DND-41 (cell line): Measurements from ENCODE around the gene CREM.

ENCODE experiments used
- ATAC-seq: fragments of 200-7000 bp; cut with Tn5 transposase; 3 replicates; pipeline ENCODE4 v1.9.1; 2021; ENCODE audit warnings: low read depth; ENCODE audit not compliant: insufficient read depth
- DNase-seq: peaks from one replicate; pipeline ENCODE4 v3.0.0-alpha.2; 2020
- H2AFZ ChIP-seq: 2 replicates; pipeline ENCODE4 v1.6.0; 2012; ENCODE audit warnings: low read depth, low read length
- H3K27ac ChIP-seq: 2 replicates; pipeline ENCODE4 v1.5.1; 2012; ENCODE audit warnings: low read length, inconsistent platforms
- H3K27me3 ChIP-seq: fragments of 200-600 bp; sonication (generic); 2 replicates; pipeline ENCODE4 v1.6.0; 2012; ENCODE audit warnings: low read length, mild to moderate bottlenecking, inconsistent platforms; ENCODE audit not compliant: insufficient read depth, poor library complexity
- H3K36me3 ChIP-seq: 2 replicates; pipeline ENCODE4 v1.5.1; 2012; ENCODE audit warnings: low read length, inconsistent platforms; ENCODE audit not compliant: insufficient read depth
- H3K4me1 ChIP-seq: 2 replicates; pipeline ENCODE4 v1.5.1; 2012; ENCODE audit warnings: mild to moderate bottlenecking, low read length; ENCODE audit not compliant: insufficient read depth
- H3K4me2 ChIP-seq: 2 replicates; pipeline ENCODE4 v1.6.0; 2012; ENCODE audit warnings: mild to moderate bottlenecking, moderate library complexity, low read length, inconsistent platforms; ENCODE audit not compliant: insufficient read depth
- H3K4me3 ChIP-seq, 2 experiments: fragments of 200-600 bp in 1 of 2; shearing (Covaris generic) in 1 of 2; 2 replicates each; pipeline ENCODE4 v1.5.1; 2012 to 2016; ENCODE audit warnings: inconsistent platforms in 2 of 2, low read length in 2 of 2, mild to moderate bottlenecking in 2 of 2, low read depth in 1 of 2, moderate library complexity in 1 of 2
- H3K79me2 ChIP-seq: 2 replicates; pipeline ENCODE4 v1.6.0; 2012; ENCODE audit warnings: low read length, inconsistent platforms; ENCODE audit not compliant: insufficient read depth
- H3K9ac ChIP-seq: 2 replicates; pipeline ENCODE4 v1.6.0; 2012; ENCODE audit warnings: low read depth, mild to moderate bottlenecking, inconsistent platforms, low read length, moderate library complexity
- H3K9me3 ChIP-seq: 2 replicates; pipeline ENCODE4 v1.5.1; 2012; ENCODE audit warnings: low read length, moderate library complexity, mild to moderate bottlenecking, inconsistent platforms; ENCODE audit not compliant: insufficient read depth, severe bottlenecking
- H4K20me1 ChIP-seq: 2 replicates; pipeline ENCODE4 v1.6.0; 2012; ENCODE audit warnings: low read length; ENCODE audit not compliant: insufficient read depth
- EZH2 ChIP-seq: IDR thresholded peaks from 3 replicates; pipeline ENCODE4 v1.6.1; 2012; ENCODE audit warnings: borderline replicate concordance, low read depth, mild to moderate bottlenecking, moderate library complexity, low read length, inconsistent platforms; ENCODE audit not compliant: severe bottlenecking
- TF ChIP-seq, protein P1 (sequence below): IDR thresholded peaks from 2 replicates; pipeline ENCODE4 v1.5.1; 2012; ENCODE audit warnings: borderline replicate concordance, low read length, moderate library complexity, mild to moderate bottlenecking; ENCODE audit not compliant: poor library complexity, severe bottlenecking; ENCODE audit errors: extremely low read depth

Gene CREM

GRCh38 chr10:35217455-35217854, 90.8 kb downstream of the CREM start:
- Histone ChIP-seq H3K9ac (no peak overlapping the region), H3K4me1 (peaks cover 8% of the 10 kb centered on the region), H3K36me3 (no peaks in the 10 kb centered on the region), H3K79me2 (no peaks in the 10 kb centered on the region), H2AFZ (no peak overlapping the region), H3K4me3 (no peak overlapping the region), H3K4me2 (no peak overlapping the region), H3K9me3 (no peaks in the 10 kb centered on the region), H3K27me3 (no peaks in the 10 kb centered on the region), H4K20me1 (no peaks in the 10 kb centered on the region), H3K27ac (no peak overlapping the region)
- TF ChIP-seq, protein P1, sequence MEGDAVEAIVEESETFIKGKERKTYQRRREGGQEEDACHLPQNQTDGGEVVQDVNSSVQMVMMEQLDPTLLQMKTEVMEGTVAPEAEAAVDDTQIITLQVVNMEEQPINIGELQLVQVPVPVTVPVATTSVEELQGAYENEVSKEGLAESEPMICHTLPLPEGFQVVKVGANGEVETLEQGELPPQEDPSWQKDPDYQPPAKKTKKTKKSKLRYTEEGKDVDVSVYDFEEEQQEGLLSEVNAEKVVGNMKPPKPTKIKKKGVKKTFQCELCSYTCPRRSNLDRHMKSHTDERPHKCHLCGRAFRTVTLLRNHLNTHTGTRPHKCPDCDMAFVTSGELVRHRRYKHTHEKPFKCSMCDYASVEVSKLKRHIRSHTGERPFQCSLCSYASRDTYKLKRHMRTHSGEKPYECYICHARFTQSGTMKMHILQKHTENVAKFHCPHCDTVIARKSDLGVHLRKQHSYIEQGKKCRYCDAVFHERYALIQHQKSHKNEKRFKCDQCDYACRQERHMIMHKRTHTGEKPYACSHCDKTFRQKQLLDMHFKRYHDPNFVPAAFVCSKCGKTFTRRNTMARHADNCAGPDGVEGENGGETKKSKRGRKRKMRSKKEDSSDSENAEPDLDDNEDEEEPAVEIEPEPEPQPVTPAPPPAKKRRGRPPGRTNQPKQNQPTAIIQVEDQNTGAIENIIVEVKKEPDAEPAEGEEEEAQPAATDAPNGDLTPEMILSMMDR = no peak
- TF ChIP-seq EZH2 = no peak
- ATAC-seq (no peak), DNase-seq (no peak)

DNA sequence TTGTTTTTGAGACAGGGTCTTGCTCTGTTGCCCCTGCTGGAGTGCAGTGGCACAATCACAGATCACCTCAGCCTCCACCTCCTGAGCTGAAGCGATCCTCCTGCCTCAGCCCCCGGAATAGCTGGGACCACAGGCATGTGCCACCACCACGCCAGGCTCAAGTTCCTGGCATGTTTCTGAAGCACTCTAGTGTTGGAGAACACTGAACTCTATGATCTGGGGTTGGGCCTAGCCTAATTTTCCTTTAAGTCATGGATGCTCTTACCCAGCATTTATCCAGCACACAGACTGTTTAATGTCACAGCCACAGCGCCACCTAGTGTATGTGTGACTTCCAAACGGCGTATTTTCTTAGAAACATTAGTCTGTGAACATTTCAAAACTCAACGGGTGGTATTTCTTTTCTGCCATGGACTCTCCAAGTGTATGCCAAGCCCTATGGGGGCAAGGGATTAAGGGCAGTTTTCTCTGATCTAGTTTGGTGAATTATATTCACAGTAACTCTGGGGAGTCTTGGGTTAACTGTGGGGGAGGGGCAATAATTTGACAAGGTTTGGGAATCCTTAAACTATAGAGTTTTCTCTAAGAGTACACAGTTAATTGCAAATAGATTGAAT, 91.8 kb downstream of the CREM start:
- TF ChIP-seq EZH2 = no peak
- TF ChIP-seq, protein P1 = peak; percentile 92
- H3K9me3 ChIP-seq = no peaks in the 10 kb centered on the region
- H3K27ac ChIP-seq = no peak overlapping the region
- H3K79me2 ChIP-seq = no peaks in the 10 kb centered on the region
- H3K4me3 ChIP-seq = 0 out of 4 replicates have a peak overlapping the region, but pooled peaks of 1 of the 2 experiments have one; percentile 28
- no peak overlapping the region for H3K9ac ChIP-seq
- H3K36me3 ChIP-seq = no peaks in the 10 kb centered on the region
- ATAC-seq (peak; percentile 94), DNase-seq (peak; percentile 82)
- peak overlapping the region; percentile 56 for H2AFZ ChIP-seq
- H3K27me3 ChIP-seq = no peaks in the 10 kb centered on the region
- H4K20me1 ChIP-seq = no peaks in the 10 kb centered on the region
- H3K4me2 ChIP-seq = peak overlapping the region; percentile 52
- peaks cover 8% of the 10 kb centered on the region for H3K4me1 ChIP-seq

GRCh38 chr10:35219292-35219691, 92.6 kb downstream of the CREM start:
- H3K79me2 ChIP-seq = no peaks in the 10 kb centered on the region
- no peak overlapping the region for H3K27ac ChIP-seq
- no peak overlapping the region for H3K4me3 ChIP-seq
- H3K36me3 ChIP-seq = no peaks in the 10 kb centered on the region
- H3K27me3 ChIP-seq = no peaks in the 10 kb centered on the region
- DNase-seq (no peak), ATAC-seq (no peak)
- no peak overlapping the region for H3K4me2 ChIP-seq
- peaks cover 8% of the 10 kb centered on the region for H3K4me1 ChIP-seq
- H3K9ac ChIP-seq = no peak overlapping the region
- H3K9me3 ChIP-seq = no peaks in the 10 kb centered on the region
- TF ChIP-seq, protein P1 = no peak
- TF ChIP-seq EZH2 = no peak
- H4K20me1 ChIP-seq = no peaks in the 10 kb centered on the region
- H2AFZ ChIP-seq = no peak overlapping the region
